ENCODE measurements around the gene TBK1. TPM values are rescaled to one million over a fixed set of nuclear protein-coding genes. Genes with fewer than 3 reads are reported as not detected.

Gene TBK1
- total and polyA plus RNA-seq, 10 of the 15 experiments (the other 5 are each of a cell fraction or from before 2014, with no cell fraction given), result 13.4 to 49.3 (median 37.7) TPM

DNA sequence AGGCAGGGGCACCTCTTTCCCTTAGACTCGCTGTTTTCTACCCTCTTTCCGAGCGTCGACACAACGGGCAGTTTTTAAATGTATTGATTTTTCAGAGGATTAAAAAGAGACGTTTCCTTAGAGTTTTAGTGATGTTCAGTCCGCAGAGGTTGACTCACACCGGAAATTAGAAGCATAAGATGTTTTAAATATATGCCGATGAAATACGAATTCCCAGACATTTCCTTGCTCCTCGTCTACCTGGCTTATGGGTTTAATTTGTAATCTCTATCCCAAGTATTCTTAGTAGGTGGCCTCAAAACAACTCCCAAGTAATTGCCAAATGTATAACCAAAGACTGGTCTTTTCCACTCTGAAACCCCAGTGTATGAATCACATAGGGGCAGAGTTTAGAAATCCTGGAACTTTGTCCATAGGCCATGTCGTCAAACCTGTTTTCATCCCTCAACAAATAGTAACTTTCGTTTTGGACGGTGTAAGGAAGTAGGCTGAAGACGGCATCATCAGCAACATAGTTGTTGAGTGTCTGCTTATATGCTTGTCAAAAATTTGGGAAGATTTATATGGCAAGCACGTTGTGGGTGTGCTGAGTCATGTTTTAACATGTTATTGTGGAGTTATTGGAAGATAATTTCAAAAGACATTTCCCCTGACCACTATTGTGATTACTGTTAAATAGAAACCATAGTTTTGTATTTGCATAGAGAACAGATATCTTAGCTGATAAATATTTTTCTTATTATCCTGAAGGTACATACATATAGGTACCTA lies 824 bp downstream of the TBK1 start (continued):
- TF ChIP-seq, protein P1, sequence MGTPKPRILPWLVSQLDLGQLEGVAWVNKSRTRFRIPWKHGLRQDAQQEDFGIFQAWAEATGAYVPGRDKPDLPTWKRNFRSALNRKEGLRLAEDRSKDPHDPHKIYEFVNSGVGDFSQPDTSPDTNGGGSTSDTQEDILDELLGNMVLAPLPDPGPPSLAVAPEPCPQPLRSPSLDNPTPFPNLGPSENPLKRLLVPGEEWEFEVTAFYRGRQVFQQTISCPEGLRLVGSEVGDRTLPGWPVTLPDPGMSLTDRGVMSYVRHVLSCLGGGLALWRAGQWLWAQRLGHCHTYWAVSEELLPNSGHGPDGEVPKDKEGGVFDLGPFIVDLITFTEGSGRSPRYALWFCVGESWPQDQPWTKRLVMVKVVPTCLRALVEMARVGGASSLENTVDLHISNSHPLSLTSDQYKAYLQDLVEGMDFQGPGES (IDR thresholded peaks at IDR 0.05), result no peak
- TF ChIP-seq SREBF1 (IDR thresholded peaks at IDR 0.05; ENCODE audit: low read length) (no peak), NFIC (IDR thresholded peaks at IDR 0.05; ENCODE audit: low read depth, low read length) (0 out of 2 replicates have a peak, but pooled peaks have one; percentile 28)

DNA sequence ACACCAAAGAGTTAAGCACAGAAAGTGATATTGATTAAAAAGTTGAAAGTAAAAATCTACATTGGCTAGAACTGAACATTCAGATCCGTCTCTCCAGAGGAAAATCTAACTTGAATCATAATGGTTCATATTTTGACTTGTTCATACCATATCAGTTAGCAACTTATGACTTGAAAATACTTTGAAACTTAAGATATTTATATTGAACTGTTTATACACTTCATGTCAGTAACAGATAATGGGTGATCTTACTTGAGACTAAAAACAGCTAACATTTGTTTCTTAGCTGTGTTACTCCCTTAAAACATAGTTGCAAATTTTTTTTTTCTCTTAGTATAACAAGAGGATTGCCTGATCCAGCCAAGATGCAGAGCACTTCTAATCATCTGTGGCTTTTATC lies 3.6 kb downstream of the TBK1 start:
- intact Hi-C loops (cut with micrococcal nuclease; ENCODE audit: unreplicated experiment) (no loop called here), in situ Hi-C loops (cut with MboI) (no loop called here)
- Histone ChIP-seq H3K4me1 (ENCODE audit: control insufficient read depth, insufficient read depth, low read length) (peaks cover 13% of the 10 kb centered on the region), H4K20me1 (ENCODE audit: control insufficient read depth, insufficient read depth) (no peaks in the 10 kb centered on the region), H3K79me2 (ENCODE audit: control insufficient read depth, insufficient read depth, low read length) (peaks cover 86% of the 10 kb centered on the region), H2AFZ (ENCODE audit: control insufficient read depth, low read depth, low read length) (no peak overlapping the region), H3K27ac (ENCODE audit: control insufficient read depth, insufficient read depth) (peak overlapping the region; percentile 34; the same call in 1 of the 2 replicates), H3K4me3 (peak overlapping the region; percentile 33; the same call in 1 of the 2 replicates), H3K36me3 (ENCODE audit: control insufficient read depth in 2 of 2, insufficient read depth in 2 of 2, low read length in 1 of 2) (peaks cover 0 to 9% of the 10 kb centered on the region in 2 experiments; a peak in 1 of 4 replicates), H3K9me3 (replicated peaks; ENCODE audit: control insufficient read depth, insufficient read depth, low read length) (no peaks in the 10 kb centered on the region), H3K27me3 (replicated peaks in 1 of 2; ENCODE audit: control insufficient read depth in 2 of 2, insufficient read depth in 2 of 2, low read length in 1 of 2) (no peaks in the 10 kb centered on the region), H3K9ac (ENCODE audit: control insufficient read depth, insufficient read depth, low read length) (no peak overlapping the region), H3K4me2 (ENCODE audit: control insufficient read depth, insufficient read depth) (peak overlapping the region; percentile 60)
- POLR2A ChIA-PET, result interaction anchor here (0.7 to 1.7 kb wide), 2 partner anchors 10 to 156 kb away, joined by 3 to 5 read pairs; no protein-coding TSS in a partner anchor
- WGBS (ENCODE audit: insufficient coverage, insufficient replicate concordance, low lambda C conversion rate, missing lambda C conversion rate), result 0% methylated on average over 1 of the region's 1 CpG
- SMC1A ChIA-PET (ENCODE audit: uncharacterized antibody, unreplicated experiment), result no interaction called here
- RAD21 ChIA-PET (ENCODE audit: unreplicated experiment), result interaction anchor here (0.7 kb wide), 1 partner anchor 55 kb away, joined by 3 read pairs; no protein-coding TSS in a partner anchor
- DNase-seq (ENCODE audit: low read depth, low spot score) (no peak), FAIRE-seq (no peak), ATAC-seq (no peak)
- TF ChIP-seq EP300 (IDR thresholded peaks at IDR 0.05; ENCODE audit: borderline replicate concordance in 1 of 2, control insufficient read depth in 1 of 2, low read depth in 2 of 2, low read length in 2 of 2) (no peak), BACH1 (IDR thresholded peaks at IDR 0.05; ENCODE audit: borderline replicate concordance) (no peak), PML (IDR thresholded peaks at IDR 0.05; ENCODE audit: low read length) (no peak), SREBF2 (IDR thresholded peaks at IDR 0.05; ENCODE audit: low read length) (no peak), FOXK2 (IDR thresholded peaks at IDR 0.05) (no peak), CBFB (IDR thresholded peaks at IDR 0.05; ENCODE audit: low read depth) (no peak), BRCA1 (IDR thresholded peaks at IDR 0.05; ENCODE audit: low read depth, low read length) (no peak), RB1 (IDR thresholded peaks at IDR 0.05; ENCODE audit: borderline replicate concordance) (no peak), EZH2 (IDR thresholded peaks at IDR 0.05; ENCODE audit: borderline replicate concordance, control insufficient read depth, low read depth, low read length) (no peak)
- TF ChIP-seq, protein P2, sequence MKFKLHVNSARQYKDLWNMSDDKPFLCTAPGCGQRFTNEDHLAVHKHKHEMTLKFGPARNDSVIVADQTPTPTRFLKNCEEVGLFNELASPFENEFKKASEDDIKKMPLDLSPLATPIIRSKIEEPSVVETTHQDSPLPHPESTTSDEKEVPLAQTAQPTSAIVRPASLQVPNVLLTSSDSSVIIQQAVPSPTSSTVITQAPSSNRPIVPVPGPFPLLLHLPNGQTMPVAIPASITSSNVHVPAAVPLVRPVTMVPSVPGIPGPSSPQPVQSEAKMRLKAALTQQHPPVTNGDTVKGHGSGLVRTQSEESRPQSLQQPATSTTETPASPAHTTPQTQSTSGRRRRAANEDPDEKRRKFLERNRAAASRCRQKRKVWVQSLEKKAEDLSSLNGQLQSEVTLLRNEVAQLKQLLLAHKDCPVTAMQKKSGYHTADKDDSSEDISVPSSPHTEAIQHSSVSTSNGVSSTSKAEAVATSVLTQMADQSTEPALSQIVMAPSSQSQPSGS (IDR thresholded peaks at IDR 0.05; ENCODE audit: low read length), result no peak
- CTCF ChIA-PET, result interaction anchor here (0.8 kb wide), 1 partner anchor 11 kb away, joined by 3 read pairs; no protein-coding TSS in a partner anchor
- no TSS peak for BruUV-seq (replicated peaks)

All from GM12878 (cell line).